GM23248 (cell line): ENCODE data around the gene VCY. TPM values are rescaled to one million over a fixed set of nuclear protein-coding genes. Genes with fewer than 3 reads are reported as not detected.
"Not testable (repeated sequence)": the region's sequence is repeated elsewhere in the genome, so short reads cannot be mapped to it uniquely, and the experiment has no call there.

Experiments
- DNase-seq: peaks from one replicate; pipeline ENCODE4 v3.0.0-alpha.2; 2015
- H2AFZ ChIP-seq: fragments of 200-600 bp; sonication (generic); 2 replicates; pipeline ENCODE4 v1.6.1; 2016; ENCODE audit warnings: antibody characterized with exemption
- H3F3A ChIP-seq: fragments of 200-600 bp; sonication (generic); 2 replicates; pipeline ENCODE4 v1.6.1; 2016; ENCODE audit warnings: mild to moderate bottlenecking, antibody characterized with exemption, mixed run types; ENCODE audit not compliant: insufficient read depth
- H3K27ac ChIP-seq: fragments of 200-600 bp; sonication (generic); 2 replicates; pipeline ENCODE4 v1.5.1; 2016; ENCODE audit warnings: mild to moderate bottlenecking
- H3K27me3 ChIP-seq: fragments of 200-600 bp; sonication (generic); replicated peaks from 2 replicates; pipeline ENCODE4 v1.6.1; 2016; ENCODE audit warnings: mild to moderate bottlenecking; ENCODE audit not compliant: insufficient read depth
- H3K36me3 ChIP-seq: fragments of 200-600 bp; sonication (generic); 2 replicates; pipeline ENCODE4 v1.6.1; 2016; ENCODE audit warnings: low read depth, mild to moderate bottlenecking
- H3K4me1 ChIP-seq: fragments of 200-600 bp; sonication (generic); 2 replicates; pipeline ENCODE4 v1.6.1; 2016; ENCODE audit warnings: mild to moderate bottlenecking; ENCODE audit not compliant: insufficient read depth
- H3K4me2 ChIP-seq: fragments of 200-600 bp; sonication (generic); one replicate; pipeline ENCODE4 v1.6.1; 2016; ENCODE audit warnings: mild to moderate bottlenecking; ENCODE audit not compliant: unreplicated experiment
- H3K4me3 ChIP-seq: fragments of 200-600 bp; sonication (generic); 2 replicates; pipeline ENCODE4 v1.5.1; 2016; ENCODE audit warnings: mild to moderate bottlenecking
- H3K79me2 ChIP-seq: fragments of 200-600 bp; sonication (generic); 2 replicates; pipeline ENCODE4 v1.6.1; 2016; ENCODE audit warnings: mild to moderate bottlenecking; ENCODE audit not compliant: insufficient read depth
- H3K9ac ChIP-seq: fragments of 200-600 bp; sonication (generic); 2 replicates; pipeline ENCODE4 v1.6.1; 2016; ENCODE audit warnings: mild to moderate bottlenecking
- H3K9me2 ChIP-seq: fragments of 200-600 bp; sonication (generic); 2 replicates; pipeline ENCODE4 v1.6.1; 2016; ENCODE audit warnings: mixed run types, mild to moderate bottlenecking, moderate library complexity; ENCODE audit not compliant: insufficient read depth
- H3K9me3 ChIP-seq: fragments of 200-600 bp; sonication (generic); one replicate; pipeline ENCODE4 v1.6.1; 2017; ENCODE audit warnings: low read depth
- H4K20me1 ChIP-seq: fragments of 200-600 bp; sonication (generic); 2 replicates; pipeline ENCODE4 v1.6.0; 2016; ENCODE audit not compliant: insufficient read depth
- WGBS, 2 experiments: methylation state at CpG; one replicate each; pipeline ENCODE4 v1.1.6; 2015 to 2017; ENCODE audit warnings: low lambda C conversion rate in 2 of 2, low coverage in 1 of 2; ENCODE audit errors: missing lambda C conversion rate in 2 of 2; 5-methylcytosine and 5-hydroxymethylcytosine counted together
- in situ Hi-C: fragments of 300-500 bp; cut with MboI; formaldehyde crosslinking; loops from 2 replicates; pipeline ENCODE4 v1.15.0; 2020
- polyA plus RNA-seq: library from polyadenylated mRNA; unstranded; fragments of >200 nt; fragmentation: Nextera tagmentation; extraction: Ambion mirVana; gene quantifications from 2 replicates; pipeline ENCODE4 v1.2.1, GENCODE V29; 2016
- total RNA-seq: library from RNA; depleted of rRNA; stranded (reverse); fragments of >200 nt; shearing (Covaris generic); gene quantifications from 2 replicates; pipeline ENCODE4 v1.2.3, GENCODE V29; 2014; rRNA removed

Gene VCY
- total RNA-seq (not detected in 2 replicates), polyA plus RNA-seq (not detected in 2 replicates)

- not testable (repeated sequence) for DNase-seq
Observed at GRCh38 chrY:13986373-13986772, at the start of gene VCY. Gene VCY, minus strand, starts transcription at chrY:13986473. Its CDS starts 33 bp downstream, at chrY:13986440.

DNA sequence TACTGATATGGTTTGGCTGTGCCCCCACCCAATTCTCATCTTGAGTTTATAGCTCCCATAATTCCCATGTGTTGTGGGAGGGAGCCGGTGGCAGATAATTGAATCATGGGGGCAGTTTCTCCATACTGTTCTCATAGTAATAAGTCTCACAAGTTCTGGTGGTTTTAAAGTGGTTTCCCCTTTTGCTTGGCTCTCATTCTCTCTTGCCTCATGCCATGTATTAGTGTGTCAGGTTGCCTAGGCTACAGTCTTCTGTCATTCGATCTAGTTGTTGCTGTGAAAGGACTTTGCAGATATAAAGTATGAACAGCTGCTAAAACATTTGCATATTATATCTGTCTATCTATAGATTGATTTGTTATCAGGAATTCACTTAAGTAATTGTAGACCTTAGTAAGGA lies 44.1 kb upstream of the VCY start:
- H4K20me1 ChIP-seq, H3K27ac ChIP-seq, H3K4me2 ChIP-seq, H3K9me2 ChIP-seq, in situ Hi-C loops, H3K36me3 ChIP-seq, DNase-seq, H3K79me2 ChIP-seq, H3K9ac ChIP-seq, H3K4me1 ChIP-seq, H3K27me3 ChIP-seq, H3K9me3 ChIP-seq, H2AFZ ChIP-seq, H3K4me3 ChIP-seq, H3F3A ChIP-seq: not testable (repeated sequence)
- no CpG with 5 or more reads among the region's 2 CpGs for WGBS, 2 experiments

More at GRCh38 chrY:13986373-13986772, at the start of gene VCY:
- H4K20me1 ChIP-seq, H3K9me2 ChIP-seq, H3K27ac ChIP-seq, H3K27me3 ChIP-seq, H3K9ac ChIP-seq, H3K4me2 ChIP-seq, H3K79me2 ChIP-seq, H2AFZ ChIP-seq, H3K4me3 ChIP-seq, H3K36me3 ChIP-seq, H3K9me3 ChIP-seq, H3F3A ChIP-seq, in situ Hi-C loops, H3K4me1 ChIP-seq: not testable (repeated sequence)
- no CpG with 5 or more reads among the region's 19 CpGs for WGBS, 2 experiments

- DNase-seq, H3K27ac ChIP-seq, H4K20me1 ChIP-seq, in situ Hi-C loops, H3K9ac ChIP-seq, H3F3A ChIP-seq, H3K36me3 ChIP-seq, H2AFZ ChIP-seq, H3K9me3 ChIP-seq, H3K4me3 ChIP-seq, H3K4me2 ChIP-seq, H3K27me3 ChIP-seq, H3K9me2 ChIP-seq, H3K79me2 ChIP-seq, H3K4me1 ChIP-seq: not testable (repeated sequence)
- WGBS, 2 experiments: no CpG with 5 or more reads among the region's 2 CpGs
Observed at GRCh38 chrY:14011916-14012315, 25.6 kb upstream of the VCY start.

DNA sequence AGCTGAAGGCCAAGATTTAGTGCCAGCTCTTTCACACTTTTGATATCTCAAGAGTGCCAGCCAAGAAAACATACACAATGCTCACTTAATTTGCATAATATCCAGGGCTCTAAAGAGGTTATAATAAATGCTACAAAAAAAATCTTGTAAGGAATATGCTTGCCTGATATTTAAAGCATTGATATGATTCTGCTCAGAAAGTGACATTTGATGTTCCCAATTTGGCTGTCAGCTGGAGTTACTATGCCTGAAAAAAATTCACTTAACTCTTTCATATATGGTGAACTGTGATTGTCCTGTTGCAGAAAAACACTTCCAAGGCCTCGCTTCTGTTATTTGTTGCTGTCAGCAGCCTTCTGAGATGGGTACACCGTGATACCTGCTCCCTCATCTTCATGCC lies 43.9 kb downstream of the VCY start:
- in situ Hi-C loops, H3K4me1 ChIP-seq: not testable (repeated sequence)

More for the DNA sequence above, 43.9 kb downstream of the VCY start:
- not testable (repeated sequence) for H3F3A ChIP-seq, H3K79me2 ChIP-seq, H3K9me3 ChIP-seq, H3K9me2 ChIP-seq, H3K4me3 ChIP-seq, H3K27me3 ChIP-seq, H2AFZ ChIP-seq, DNase-seq, H4K20me1 ChIP-seq, H3K36me3 ChIP-seq, H3K9ac ChIP-seq, H3K4me2 ChIP-seq, H3K27ac ChIP-seq
- WGBS, 2 experiments: 9 to 17% methylated on average over 2 of the region's 2 CpGs

Other genes starting within 250 kb of the VCY start
- not detected in 2 replicates for gene VCY1B, start 69.8 kb upstream of the VCY start, total RNA-seq
- not detected in 2 replicates for gene VCY1B, start 69.8 kb upstream of the VCY start, polyA plus RNA-seq